Keratinocyte (primary cell): Measurements from ENCODE around the gene OR2T1. TPM values are rescaled to one million over a fixed set of nuclear protein-coding genes. Genes with fewer than 3 reads are reported as not detected.
"Not testable (repeated sequence)": the region's sequence is repeated elsewhere in the genome, so short reads cannot be mapped to it uniquely, and the experiment has no call there.

Experiments
- DNase-seq: peaks from one replicate; pipeline ENCODE4 v3.0.0-alpha.2; 2011; ENCODE audit warnings: low read depth, missing footprints, low spot score
- FAIRE-seq: peaks from 2 replicates; lab custom pipeline; 2011; peaks lifted over from hg19 to GRCh38; lab: Jason Lieb, UNC
- H2AFZ ChIP-seq: 2 replicates; pipeline ENCODE4 v1.6.0; 2012; ENCODE audit warnings: low read length, control low read depth, inconsistent platforms; ENCODE audit not compliant: control insufficient read depth
- H3K27ac ChIP-seq: 2 replicates; pipeline ENCODE4 v1.5.1; 2011; ENCODE audit warnings: low read length; ENCODE audit not compliant: control insufficient read depth, insufficient read depth
- H3K27me3 ChIP-seq: 3 replicates; pipeline ENCODE4 v1.6.0; 2011; ENCODE audit warnings: low read length; ENCODE audit not compliant: control insufficient read depth, insufficient read depth; ENCODE audit errors: extremely low read depth
- H3K36me3 ChIP-seq, 2 experiments: 2 replicates in 1 of 2; 3 replicates in 1 of 2; pipeline ENCODE4 v1.5.1; 2011; ENCODE audit warnings: low read length in 2 of 2, mild to moderate bottlenecking in 1 of 2; ENCODE audit not compliant: control insufficient read depth in 2 of 2, insufficient read depth in 2 of 2; ENCODE audit errors: extremely low read depth in 1 of 2
- H3K4me1 ChIP-seq: 3 replicates; pipeline ENCODE4 v1.5.1; 2011; ENCODE audit warnings: low read length; ENCODE audit not compliant: control insufficient read depth, insufficient read depth; ENCODE audit errors: extremely low read depth
- H3K4me2 ChIP-seq: 3 replicates; pipeline ENCODE4 v1.6.0; 2011; ENCODE audit warnings: low read depth, low read length; ENCODE audit not compliant: control insufficient read depth, insufficient read depth; ENCODE audit errors: extremely low read depth
- H3K4me3 ChIP-seq, 3 experiments: fragments of 200-600 bp in 1 of 3; sonication (generic) in 1 of 3; 2 replicates in 2 of 3; 3 replicates in 1 of 3; pipeline ENCODE4 v1.5.1; 2011 to 2016; ENCODE audit warnings: low read length in 3 of 3, mild to moderate bottlenecking in 3 of 3, control low read depth in 2 of 3, inconsistent platforms in 1 of 3, low read depth in 1 of 3, mixed read lengths in 1 of 3, mixed run types in 1 of 3, moderate library complexity in 1 of 3; ENCODE audit not compliant: control insufficient read depth in 2 of 3, insufficient read depth in 2 of 3; ENCODE audit errors: extremely low read depth in 1 of 3
- H3K79me2 ChIP-seq: 2 replicates; pipeline ENCODE4 v1.6.0; 2012; ENCODE audit warnings: low read length; ENCODE audit not compliant: control insufficient read depth, insufficient read depth
- H3K9ac ChIP-seq: 3 replicates; pipeline ENCODE4 v1.6.0; 2011; ENCODE audit warnings: low read length; ENCODE audit not compliant: control insufficient read depth, insufficient read depth; ENCODE audit errors: extremely low read depth
- H3K9me1 ChIP-seq: 3 replicates; pipeline ENCODE4 v1.6.0; 2011; ENCODE audit warnings: low read length; ENCODE audit not compliant: control insufficient read depth, insufficient read depth; ENCODE audit errors: extremely low read depth
- H3K9me3 ChIP-seq: 2 replicates; pipeline ENCODE4 v1.5.1; 2012; ENCODE audit warnings: low read depth, low read length; ENCODE audit not compliant: control insufficient read depth
- H4K20me1 ChIP-seq: 3 replicates; pipeline ENCODE4 v1.6.0; 2011; ENCODE audit warnings: low read length; ENCODE audit not compliant: control insufficient read depth, insufficient read depth; ENCODE audit errors: extremely low read depth
- dilution Hi-C: fragments of 300-500 bp; cut with MboI; formaldehyde crosslinking; loops from one replicate; pipeline ENCODE4 v1.7.0; 2020; ENCODE audit warnings: low sequenced_read_pairs; ENCODE audit not compliant: extremely low pct_ligation_motif_present
- polyA plus RNA-seq, 5 experiments: library from polyadenylated mRNA; depleted of rRNA in 3 of 5; stranded (reverse) in 3 of 5; stranded (forward) in 1 of 5; unstranded in 1 of 5; fragments of >200 nt; gene quantifications; 1 replicate in 1 of 5; 2 replicates in 3 of 5; 3 replicates in 1 of 5; pipeline versions ENCODE4 v1.2.1 to v1.2.3, GENCODE V29; 2011 to 2012; ENCODE audit warnings: missing spikeins in 2 of 5, low read depth in 1 of 5, low replicate concordance in 1 of 5

OR2T1 gene
- polyA plus RNA-seq, 1 donor (not counting 4 experiments of a cell fraction or from before 2014, with no cell fraction given): not detected

DNA sequence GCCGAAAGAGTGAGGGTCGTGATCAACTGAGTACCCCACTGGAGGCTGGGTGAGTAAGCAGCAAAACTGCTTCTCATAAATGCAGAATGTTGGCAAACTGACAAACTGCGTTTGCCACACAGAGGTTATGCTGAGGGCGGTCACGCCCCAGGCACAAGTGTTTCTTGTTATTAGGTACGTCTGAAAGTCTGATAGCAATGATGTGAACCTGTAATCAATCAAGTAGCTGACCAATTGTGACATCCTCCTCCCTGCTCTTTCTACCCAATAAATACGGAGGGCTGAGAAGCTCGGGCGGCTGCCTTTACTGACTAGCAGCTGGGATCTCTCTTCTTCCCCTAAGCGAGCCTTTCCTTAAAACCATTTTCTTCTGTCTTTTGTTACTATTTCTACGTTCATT lies 28.8 kb downstream of the OR2T1 start:
- H3K4me2 ChIP-seq, H4K20me1 ChIP-seq, H3K4me3 ChIP-seq, dilution Hi-C loops, DNase-seq, H2AFZ ChIP-seq, H3K9ac ChIP-seq, H3K27ac ChIP-seq, H3K9me3 ChIP-seq, H3K79me2 ChIP-seq, FAIRE-seq, H3K27me3 ChIP-seq, H3K36me3 ChIP-seq, H3K4me1 ChIP-seq, H3K9me1 ChIP-seq: not testable (repeated sequence)

DNA sequence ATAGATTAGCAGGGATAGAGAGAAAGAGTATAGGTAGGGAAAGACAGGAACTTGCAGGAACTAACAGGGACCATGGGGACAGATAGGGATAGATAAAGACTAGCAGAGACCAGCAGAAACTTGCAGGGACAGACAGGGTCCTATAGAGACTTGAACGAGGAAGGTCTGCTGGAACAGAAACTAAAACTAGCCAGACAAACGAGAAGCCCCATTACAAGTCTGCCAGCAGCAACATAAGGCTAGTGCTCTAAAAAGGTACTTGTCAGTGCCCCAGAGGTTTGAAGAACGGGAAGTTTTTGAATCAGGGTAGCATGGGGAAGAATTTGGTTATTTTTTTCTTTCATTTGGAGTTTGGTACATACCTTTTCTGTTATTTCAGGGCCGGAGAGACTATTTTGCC lies 29.4 kb downstream of the OR2T1 start:
- FAIRE-seq, H3K4me1 ChIP-seq, H2AFZ ChIP-seq, DNase-seq, H3K4me2 ChIP-seq, H3K4me3 ChIP-seq, H3K9me3 ChIP-seq, H3K36me3 ChIP-seq, H3K79me2 ChIP-seq, H3K27me3 ChIP-seq, H3K9me1 ChIP-seq, H3K9ac ChIP-seq, dilution Hi-C loops, H4K20me1 ChIP-seq, H3K27ac ChIP-seq: not testable (repeated sequence)

DNA sequence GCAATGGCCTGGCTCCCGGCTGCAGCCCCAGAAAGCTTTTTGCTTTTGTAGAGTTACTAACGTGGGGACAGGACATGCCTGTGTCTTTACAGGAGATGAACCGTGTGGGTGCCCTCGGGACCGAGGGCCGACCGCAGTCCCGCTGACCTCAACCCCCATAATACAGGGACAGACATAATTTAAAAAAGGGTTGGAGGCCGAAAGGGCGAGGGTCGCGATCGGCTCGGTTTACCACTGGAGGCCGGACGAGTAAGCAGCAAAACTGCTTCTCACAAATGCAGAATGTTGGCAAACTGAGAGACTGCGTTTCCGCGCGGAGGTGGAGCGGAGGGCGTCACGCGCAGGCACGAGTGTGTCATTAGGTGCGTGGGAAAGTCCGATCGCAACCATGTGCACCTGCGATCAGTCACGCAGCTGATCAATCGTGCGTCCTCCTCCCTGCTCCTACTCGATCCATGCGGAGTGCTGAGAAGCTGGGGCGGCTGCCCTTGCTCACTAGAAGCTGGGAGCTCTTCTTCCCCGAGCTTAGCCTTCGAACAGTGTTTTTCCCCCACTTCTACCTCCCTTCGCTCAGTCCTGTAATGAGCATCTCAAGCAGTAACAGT lies 31.1 kb downstream of the OR2T1 start:
- H4K20me1 ChIP-seq, H2AFZ ChIP-seq, H3K79me2 ChIP-seq, H3K27me3 ChIP-seq, H3K4me1 ChIP-seq, H3K4me2 ChIP-seq, H3K4me3 ChIP-seq, H3K9me3 ChIP-seq, FAIRE-seq, dilution Hi-C loops, H3K9ac ChIP-seq, H3K36me3 ChIP-seq, H3K9me1 ChIP-seq, H3K27ac ChIP-seq, DNase-seq: not testable (repeated sequence)

DNA sequence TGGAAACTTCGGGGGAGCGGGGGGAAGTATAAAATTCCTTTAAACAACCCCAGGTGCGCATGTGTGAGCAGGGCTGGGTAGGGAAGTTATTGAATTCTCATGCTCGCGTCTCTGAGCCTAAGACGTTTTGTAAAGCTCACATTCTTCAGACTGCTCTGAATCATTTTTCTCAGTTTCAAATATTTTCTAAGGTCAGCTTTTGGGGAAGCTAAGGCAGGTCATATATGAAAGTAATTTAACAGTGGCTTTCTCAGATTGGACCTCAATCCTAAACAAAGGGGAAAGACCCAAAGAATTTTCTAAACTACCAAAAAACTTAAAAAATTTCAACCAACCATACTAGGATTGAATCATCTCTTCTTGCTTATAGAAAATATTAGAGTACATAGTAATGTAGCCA lies 32.1 kb downstream of the OR2T1 start:
- H2AFZ ChIP-seq, H3K4me3 ChIP-seq, H3K4me1 ChIP-seq, H3K9me3 ChIP-seq, H3K27ac ChIP-seq, H3K9ac ChIP-seq, H3K79me2 ChIP-seq, H3K36me3 ChIP-seq, H3K4me2 ChIP-seq, H3K27me3 ChIP-seq, H4K20me1 ChIP-seq, dilution Hi-C loops, H3K9me1 ChIP-seq, DNase-seq, FAIRE-seq: not testable (repeated sequence)

DNA sequence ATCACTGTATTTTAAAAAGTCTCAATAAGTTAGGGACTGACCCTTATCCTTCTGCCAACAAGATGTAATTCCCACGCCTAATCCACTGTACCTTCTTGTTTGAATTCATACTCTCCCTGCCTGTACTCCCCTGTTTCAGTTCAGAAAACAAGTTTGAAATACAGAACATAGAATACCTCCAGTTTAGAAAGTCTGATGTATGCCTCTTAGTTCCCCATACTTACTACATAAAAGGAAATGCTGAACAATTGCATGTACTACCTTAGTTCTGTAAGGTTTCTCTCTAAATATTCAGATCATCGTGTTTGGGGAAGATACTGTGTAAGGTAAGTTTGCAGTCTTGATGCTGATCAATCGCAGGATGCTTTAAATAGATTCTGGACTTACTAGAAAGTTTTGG lies 33.5 kb downstream of the OR2T1 start:
- FAIRE-seq, H3K27me3 ChIP-seq, H3K4me1 ChIP-seq, H3K9me3 ChIP-seq, H3K27ac ChIP-seq, H3K9ac ChIP-seq, H4K20me1 ChIP-seq, DNase-seq, H3K9me1 ChIP-seq, H3K36me3 ChIP-seq, H3K4me3 ChIP-seq, H2AFZ ChIP-seq, H3K79me2 ChIP-seq, dilution Hi-C loops, H3K4me2 ChIP-seq: not testable (repeated sequence)
